Measurements from ENCODE around the gene FSTL3. TPM values are rescaled to one million over a fixed set of nuclear protein-coding genes. Genes with fewer than 3 reads are reported as not detected.
A peak's percentile ranks its signal among the peaks of the same experiment; 100 is the strongest.

FSTL3 gene
- total and polyA plus RNA-seq, 2 of the 13 experiments (the other 11 are each of a cell fraction or from before 2014, with no cell fraction given): 13.5 to 15.6 TPM

DNA sequence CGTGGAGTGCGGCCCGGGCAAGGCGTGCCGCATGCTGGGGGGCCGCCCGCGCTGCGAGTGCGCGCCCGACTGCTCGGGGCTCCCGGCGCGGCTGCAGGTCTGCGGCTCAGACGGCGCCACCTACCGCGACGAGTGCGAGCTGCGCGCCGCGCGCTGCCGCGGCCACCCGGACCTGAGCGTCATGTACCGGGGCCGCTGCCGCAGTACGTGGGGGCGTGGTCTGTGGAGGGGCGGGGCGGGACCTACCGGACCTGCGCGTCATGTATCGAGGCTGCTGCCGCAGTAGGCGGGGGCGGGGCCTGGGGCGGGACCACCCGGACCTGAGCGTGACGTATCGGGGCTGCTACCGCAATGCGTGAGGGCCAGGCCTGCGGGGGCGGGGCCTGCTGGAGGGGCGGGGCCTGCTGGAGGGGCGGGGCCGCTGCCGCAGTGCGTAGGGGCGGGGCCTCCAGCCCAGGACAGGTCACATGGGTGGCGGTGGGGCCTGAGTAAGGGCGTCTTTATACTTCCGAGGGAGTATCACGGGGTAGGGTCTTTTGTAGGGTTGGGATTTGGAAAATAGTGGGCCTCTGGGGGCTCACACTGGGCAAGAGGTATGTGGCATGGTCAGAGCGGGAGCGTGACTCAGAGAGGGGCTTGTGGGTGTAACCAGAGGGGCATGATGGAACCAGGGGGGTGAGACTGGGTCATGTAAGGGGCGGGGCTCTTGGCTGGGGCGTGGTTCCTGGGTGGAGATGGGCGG is 4.3 kb downstream of the FSTL3 start (continued):
- peak; percentile 62 for TF ChIP-seq POLR2G (IDR thresholded peaks at IDR 0.05; ENCODE audit: low read depth, low read length)
- TF ChIP-seq HNRNPL (IDR thresholded peaks at IDR 0.05; ENCODE audit: low read depth, low read length): no peak
- no peak for TF ChIP-seq FOXA1 (IDR thresholded peaks at IDR 0.05)
- no peak for TF ChIP-seq FOXA1 (CRISPR knock-in tag; IDR thresholded peaks at IDR 0.05)
- TF ChIP-seq SMAD3 (CRISPR knock-in tag; IDR thresholded peaks at IDR 0.05): no peak
- 0 out of 2 replicates have a peak, but pooled peaks have one; percentile 40 for TF ChIP-seq ZNF605 (CRISPR knock-in tag; IDR thresholded peaks at IDR 0.05)
- peak; percentile 28 for TF ChIP-seq STAG1 (CRISPR knock-in tag; IDR thresholded peaks at IDR 0.05)
- TF ChIP-seq, protein P1, sequence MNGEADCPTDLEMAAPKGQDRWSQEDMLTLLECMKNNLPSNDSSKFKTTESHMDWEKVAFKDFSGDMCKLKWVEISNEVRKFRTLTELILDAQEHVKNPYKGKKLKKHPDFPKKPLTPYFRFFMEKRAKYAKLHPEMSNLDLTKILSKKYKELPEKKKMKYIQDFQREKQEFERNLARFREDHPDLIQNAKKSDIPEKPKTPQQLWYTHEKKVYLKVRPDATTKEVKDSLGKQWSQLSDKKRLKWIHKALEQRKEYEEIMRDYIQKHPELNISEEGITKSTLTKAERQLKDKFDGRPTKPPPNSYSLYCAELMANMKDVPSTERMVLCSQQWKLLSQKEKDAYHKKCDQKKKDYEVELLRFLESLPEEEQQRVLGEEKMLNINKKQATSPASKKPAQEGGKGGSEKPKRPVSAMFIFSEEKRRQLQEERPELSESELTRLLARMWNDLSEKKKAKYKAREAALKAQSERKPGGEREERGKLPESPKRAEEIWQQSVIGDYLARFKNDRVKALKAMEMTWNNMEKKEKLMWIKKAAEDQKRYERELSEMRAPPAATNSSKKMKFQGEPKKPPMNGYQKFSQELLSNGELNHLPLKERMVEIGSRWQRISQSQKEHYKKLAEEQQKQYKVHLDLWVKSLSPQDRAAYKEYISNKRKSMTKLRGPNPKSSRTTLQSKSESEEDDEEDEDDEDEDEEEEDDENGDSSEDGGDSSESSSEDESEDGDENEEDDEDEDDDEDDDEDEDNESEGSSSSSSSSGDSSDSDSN (CRISPR knock-in tag; IDR thresholded peaks at IDR 0.05): peak; percentile 42; the same call in 1 of the 2 replicates
- 0 out of 2 replicates have a peak, but pooled peaks have one; percentile 67 for TF ChIP-seq ZNF749 (CRISPR knock-in tag; IDR thresholded peaks at IDR 0.05; ENCODE audit: borderline replicate concordance)
- peak; percentile 36; the same call in 1 of the 2 replicates for TF ChIP-seq THAP11 (CRISPR knock-in tag; IDR thresholded peaks at IDR 0.05)
- TF ChIP-seq MAZ (IDR thresholded peaks at IDR 0.05; ENCODE audit: borderline replicate concordance, low read depth, low read length): peak; percentile 68
- TF ChIP-seq MAZ (CRISPR knock-in tag; IDR thresholded peaks at IDR 0.05; ENCODE audit: low read depth): peak; percentile 87
- peak; percentile 13; the same call in 1 of the 2 replicates for TF ChIP-seq YEATS2 (CRISPR knock-in tag; IDR thresholded peaks at IDR 0.05; ENCODE audit: borderline replicate concordance)
- TF ChIP-seq SPEN (CRISPR knock-in tag; IDR thresholded peaks at IDR 0.05; ENCODE audit: low read depth): 0 out of 2 replicates have a peak, but pooled peaks have one; percentile 45
- TF ChIP-seq ZNF737 (CRISPR knock-in tag; IDR thresholded peaks at IDR 0.05; ENCODE audit: borderline replicate concordance): no peak
- TF ChIP-seq ZFP90 (CRISPR knock-in tag; IDR thresholded peaks at IDR 0.05; ENCODE audit: borderline replicate concordance): no peak
- TF ChIP-seq SAFB2 (CRISPR knock-in tag; IDR thresholded peaks at IDR 0.05; ENCODE audit: borderline replicate concordance, low read depth): peak; percentile 76; the same call in 1 of the 2 replicates
- TF ChIP-seq, protein P2, sequence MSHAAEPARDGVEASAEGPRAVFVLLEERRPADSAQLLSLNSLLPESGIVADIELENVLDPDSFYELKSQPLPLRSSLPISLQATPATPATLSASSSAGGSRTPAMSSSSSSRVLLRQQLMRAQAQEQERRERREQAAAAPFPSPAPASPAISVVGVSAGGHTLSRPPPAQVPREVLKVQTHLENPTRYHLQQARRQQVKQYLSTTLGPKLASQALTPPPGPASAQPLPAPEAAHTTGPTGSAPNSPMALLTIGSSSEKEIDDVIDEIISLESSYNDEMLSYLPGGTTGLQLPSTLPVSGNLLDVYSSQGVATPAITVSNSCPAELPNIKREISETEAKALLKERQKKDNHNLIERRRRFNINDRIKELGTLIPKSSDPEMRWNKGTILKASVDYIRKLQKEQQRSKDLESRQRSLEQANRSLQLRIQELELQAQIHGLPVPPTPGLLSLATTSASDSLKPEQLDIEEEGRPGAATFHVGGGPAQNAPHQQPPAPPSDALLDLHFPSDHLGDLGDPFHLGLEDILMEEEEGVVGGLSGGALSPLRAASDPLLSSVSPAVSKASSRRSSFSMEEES (CRISPR knock-in tag; IDR thresholded peaks at IDR 0.05): peak; percentile 5
- peak; percentile 84 for TF ChIP-seq RNF2 (conservative IDR thresholded peaks at IDR 0.05; ENCODE audit: low read depth)
- peak; percentile 44; the same call in 1 of the 2 replicates for TF ChIP-seq SALL1 (CRISPR knock-in tag; IDR thresholded peaks at IDR 0.05)
- peak; percentile 85 for TF ChIP-seq CREB1 (IDR thresholded peaks at IDR 0.05)
- TF ChIP-seq CREB1 (CRISPR knock-in tag; IDR thresholded peaks at IDR 0.05): no peak
- TF ChIP-seq, protein P3, sequence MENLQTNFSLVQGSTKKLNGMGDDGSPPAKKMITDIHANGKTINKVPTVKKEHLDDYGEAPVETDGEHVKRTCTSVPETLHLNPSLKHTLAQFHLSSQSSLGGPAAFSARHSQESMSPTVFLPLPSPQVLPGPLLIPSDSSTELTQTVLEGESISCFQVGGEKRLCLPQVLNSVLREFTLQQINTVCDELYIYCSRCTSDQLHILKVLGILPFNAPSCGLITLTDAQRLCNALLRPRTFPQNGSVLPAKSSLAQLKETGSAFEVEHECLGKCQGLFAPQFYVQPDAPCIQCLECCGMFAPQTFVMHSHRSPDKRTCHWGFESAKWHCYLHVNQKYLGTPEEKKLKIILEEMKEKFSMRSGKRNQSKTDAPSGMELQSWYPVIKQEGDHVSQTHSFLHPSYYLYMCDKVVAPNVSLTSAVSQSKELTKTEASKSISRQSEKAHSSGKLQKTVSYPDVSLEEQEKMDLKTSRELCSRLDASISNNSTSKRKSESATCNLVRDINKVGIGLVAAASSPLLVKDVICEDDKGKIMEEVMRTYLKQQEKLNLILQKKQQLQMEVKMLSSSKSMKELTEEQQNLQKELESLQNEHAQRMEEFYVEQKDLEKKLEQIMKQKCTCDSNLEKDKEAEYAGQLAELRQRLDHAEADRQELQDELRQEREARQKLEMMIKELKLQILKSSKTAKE (CRISPR knock-in tag; IDR thresholded peaks at IDR 0.05; ENCODE audit: borderline replicate concordance): no peak

All from HepG2 (cell line).